Measurements from ENCODE around the gene GMEB2. TPM values are rescaled to one million over a fixed set of nuclear protein-coding genes. Genes with fewer than 3 reads are reported as not detected.

The GMEB2 gene
- 10.6 and 14.4 TPM in 2 replicates for total RNA-seq

GRCh38 chr20:63626424-63627128 lies at the start of gene GMEB2:
Gene GMEB2 (minus strand): TSS chr20:63627101. CDS start chr20:63619397, 7,704 bp downstream.

GRCh38 chr20:63657937-63658748 lies 31.2 kb upstream of the GMEB2 start, which contains the start of gene RTEL1:
Gene RTEL1 (plus strand): TSS chr20:63658312. CDS start chr20:63659403, 1,091 bp downstream.

GRCh38 chr20:63653041-63653973 lies 26.4 kb upstream of the GMEB2 start, which contains the start of gene STMN3:
Gene STMN3 (minus strand): TSS chr20:63653424. CDS start chr20:63653345, 79 bp downstream.

GRCh38 chr20:63574156-63574828 lies 52.6 kb downstream of the GMEB2 start, which contains the start of gene HELZ2:
Gene HELZ2 (minus strand): TSS chr20:63574239. CDS start chr20:63572385, 1,854 bp downstream.

GRCh38 chr20:63553933-63554290 lies 73.0 kb downstream of the GMEB2 start, which contains the start of gene FNDC11:
Gene FNDC11 (plus strand): TSS chr20:63554159. CDS start chr20:63555664, 1,505 bp downstream.

GRCh38 chr20:63547725-63548480 lies 79.0 kb downstream of the GMEB2 start, which contains the start of gene SRMS:
Gene SRMS (minus strand): TSS chr20:63547749. CDS start chr20:63547463, 286 bp downstream.

Other genes starting within 250 kb of the GMEB2 start
- under 0.01 TPM in 1 of 2 replicates, not detected in the other for gene KCNQ2, start 154.4 kb downstream of the GMEB2 start, total RNA-seq
- 0.87 and 8.6 TPM in 2 replicates for gene EEF1A2, start 128.0 kb downstream of the GMEB2 start, total RNA-seq
- 56.0 and 105 TPM in 2 replicates for gene PPDPF, start 106.3 kb downstream of the GMEB2 start, total RNA-seq
- 0.17 TPM in 1 of 2 replicates, not detected in the other for gene PTK6, start 89.7 kb downstream of the GMEB2 start, total RNA-seq
- gene SRMS, start 79.4 kb downstream of the GMEB2 start, total RNA-seq = not detected in 2 replicates
- gene FNDC11, start 72.9 kb downstream of the GMEB2 start, total RNA-seq = 1.8 and 2.3 TPM in 2 replicates
- gene HELZ2, start 52.9 kb downstream of the GMEB2 start, total RNA-seq = 49.3 and 67.3 TPM in 2 replicates
- 27.2 and 36.7 TPM in 2 replicates for gene STMN3, start 26.3 kb upstream of the GMEB2 start, total RNA-seq
- 12.2 and 14.7 TPM in 2 replicates for gene RTEL1, start 31.2 kb upstream of the GMEB2 start, total RNA-seq
- gene TNFRSF6B, start 69.6 kb upstream of the GMEB2 start, total RNA-seq = 24.3 and 66.5 TPM in 2 replicates
- 39.0 and 42.9 TPM in 2 replicates for gene ARFRP1, start 80.9 kb upstream of the GMEB2 start, total RNA-seq
- gene ZGPAT, start 80.9 kb upstream of the GMEB2 start, total RNA-seq = 19.9 and 24.1 TPM in 2 replicates
- 6.1 and 9.3 TPM in 2 replicates for gene LIME1, start 109.6 kb upstream of the GMEB2 start, total RNA-seq
- gene SLC2A4RG, start 112.7 kb upstream of the GMEB2 start, total RNA-seq = 39.1 and 85.3 TPM in 2 replicates
- 9.9 and 17.5 TPM in 2 replicates for gene ZBTB46, start 204.2 kb upstream of the GMEB2 start, total RNA-seq
- gene ABHD16B, start 234.4 kb upstream of the GMEB2 start, total RNA-seq = not detected in 2 replicates
- 194 and 202 TPM in 2 replicates for gene TPD52L2, start 238.2 kb upstream of the GMEB2 start, total RNA-seq

Data from smooth muscle cell of trachea (primary cell).